Measurements from ENCODE around the gene FICD.
A peak's percentile ranks its signal among the peaks of the same experiment; 100 is the strongest.
"Not testable (repeated sequence)": the region's sequence is repeated elsewhere in the genome, so short reads cannot be mapped to it uniquely, and the experiment has no call there.

The FICD gene

GRCh38 chr12:108548954-108549521, 34.0 kb downstream of the FICD start:
- H3K4me3 ChIP-seq (ENCODE audit: low read depth, low read length) = no peak overlapping the region
- no peak for DNase-seq (ENCODE audit: low read depth, low spot score)
- in situ Hi-C loops (cut with HindIII; ENCODE audit: low sequenced_read_pairs) = no loop called here
- no peak for TF ChIP-seq CTCF (IDR thresholded peaks at IDR 0.05; ENCODE audit: low read depth, low read length)

GRCh38 chr12:108551535-108551934, 36.5 kb downstream of the FICD start:
- H3K4me3 ChIP-seq (ENCODE audit: low read depth, low read length) = no peak overlapping the region
- in situ Hi-C loops (cut with HindIII; ENCODE audit: low sequenced_read_pairs) = no loop called here
- TF ChIP-seq CTCF (IDR thresholded peaks at IDR 0.05; ENCODE audit: low read depth, low read length) = no peak
- DNase-seq (ENCODE audit: low read depth, low spot score) = peak; percentile 72

GRCh38 chr12:108553799-108554198, 38.7 kb downstream of the FICD start:
- in situ Hi-C loops (cut with HindIII; ENCODE audit: low sequenced_read_pairs) = no loop called here
- no peak for TF ChIP-seq CTCF (IDR thresholded peaks at IDR 0.05; ENCODE audit: low read depth, low read length)
- no peak overlapping the region for H3K4me3 ChIP-seq (ENCODE audit: low read depth, low read length)

GRCh38 chr12:108555383-108555782, 40.3 kb downstream of the FICD start:
- in situ Hi-C loops (cut with HindIII; ENCODE audit: low sequenced_read_pairs); H3K4me3 ChIP-seq (ENCODE audit: low read depth, low read length); DNase-seq (ENCODE audit: low read depth, low spot score): not testable (repeated sequence)

More at GRCh38 chr12:108553799-108554198, 38.7 kb downstream of the FICD start:
- no peak for DNase-seq (ENCODE audit: low read depth, low spot score)

- in situ Hi-C loops (cut with HindIII; ENCODE audit: low sequenced_read_pairs) = no loop called here
- no peak overlapping the region for H3K4me3 ChIP-seq (ENCODE audit: low read depth, low read length)
- DNase-seq (ENCODE audit: low read depth, low spot score) = no peak
- TF ChIP-seq CTCF (IDR thresholded peaks at IDR 0.05; ENCODE audit: low read depth, low read length) = no peak
These were observed 44.1 kb downstream of the FICD start for GRCh38 chr12:108559007-108559655.

GRCh38 chr12:108559748-108560147, 44.7 kb downstream of the FICD start:
- in situ Hi-C loops (cut with HindIII; ENCODE audit: low sequenced_read_pairs) = no loop called here
- DNase-seq (ENCODE audit: low read depth, low spot score) = no peak
- peak overlapping the region; percentile 99 for H3K4me3 ChIP-seq (ENCODE audit: low read depth, low read length)
- TF ChIP-seq CTCF (IDR thresholded peaks at IDR 0.05; ENCODE audit: low read depth, low read length) = no peak

- in situ Hi-C loops (cut with HindIII; ENCODE audit: low sequenced_read_pairs) = no loop called here
- peak overlapping the region; percentile 99 for H3K4me3 ChIP-seq (ENCODE audit: low read depth, low read length)
- DNase-seq (ENCODE audit: low read depth, low spot score) = peak; percentile 37
- no peak for TF ChIP-seq CTCF (IDR thresholded peaks at IDR 0.05; ENCODE audit: low read depth, low read length)
These were observed 45.2 kb downstream of the FICD start for GRCh38 chr12:108560321-108560721.
